HL-60 (cell line): ENCODE results near the gene KLRC3.

Experiments used
- CTCF ChIP-seq: IDR thresholded peaks from one replicate; pipeline ENCODE4 v1.5.1; 2011; ENCODE audit warnings: low read length, control low read depth, inconsistent platforms; ENCODE audit not compliant: insufficient read depth
- REST ChIP-seq: IDR thresholded peaks from 2 replicates; pipeline ENCODE4 v1.6.1; 2012; ENCODE audit warnings: low read depth; ENCODE audit not compliant: insufficient replicate concordance
- SPI1 ChIP-seq: IDR thresholded peaks from 2 replicates; pipeline ENCODE4 v1.6.1; 2012; ENCODE audit warnings: low read depth, mild to moderate bottlenecking, borderline replicate concordance

GRCh38 chr12:10397296-10397695 is 23.1 kb downstream of the KLRC3 start:
- no peak for TF ChIP-seq CTCF
- TF ChIP-seq SPI1, result no peak
- TF ChIP-seq REST, result no peak
